ENCODE measurements around the gene DAB1. TPM values are rescaled to one million over a fixed set of nuclear protein-coding genes. Genes with fewer than 3 reads are reported as not detected.

The DAB1 gene
- total RNA-seq, 1 donor from 2014 or later: not detected

GRCh38 chr1:57277681-57278080 lies 146.2 kb downstream of the DAB1 start:
- no peak for DNase-seq (ENCODE audit: low read depth)

- DNase-seq (ENCODE audit: low read depth): no peak
Measured at GRCh38 chr1:57276918-57277317, 146.9 kb downstream of the DAB1 start.

GRCh38 chr1:57272601-57273000 lies 151.3 kb downstream of the DAB1 start:
- no peak for DNase-seq (ENCODE audit: low read depth)

DNA sequence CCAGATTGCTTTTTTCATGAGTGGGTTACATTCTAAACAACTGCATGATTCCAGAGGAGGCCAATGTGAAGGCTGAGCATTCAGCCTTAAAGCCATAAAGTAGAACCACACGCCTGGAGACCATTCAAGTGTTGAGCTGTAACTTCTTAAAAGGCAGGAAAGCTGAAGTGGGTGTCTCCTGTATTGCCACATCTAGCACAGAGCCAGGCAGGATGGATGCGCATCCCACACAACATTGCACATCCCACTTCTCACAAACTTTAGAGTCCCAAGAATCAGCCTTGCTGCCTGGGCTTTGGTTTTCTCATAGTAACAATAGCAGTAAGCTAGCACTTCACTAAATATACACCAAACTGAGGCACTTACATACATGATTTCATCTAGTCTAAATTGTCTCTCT lies 151.7 kb downstream of the DAB1 start:
- DNase-seq (ENCODE audit: low read depth): no peak

DNA sequence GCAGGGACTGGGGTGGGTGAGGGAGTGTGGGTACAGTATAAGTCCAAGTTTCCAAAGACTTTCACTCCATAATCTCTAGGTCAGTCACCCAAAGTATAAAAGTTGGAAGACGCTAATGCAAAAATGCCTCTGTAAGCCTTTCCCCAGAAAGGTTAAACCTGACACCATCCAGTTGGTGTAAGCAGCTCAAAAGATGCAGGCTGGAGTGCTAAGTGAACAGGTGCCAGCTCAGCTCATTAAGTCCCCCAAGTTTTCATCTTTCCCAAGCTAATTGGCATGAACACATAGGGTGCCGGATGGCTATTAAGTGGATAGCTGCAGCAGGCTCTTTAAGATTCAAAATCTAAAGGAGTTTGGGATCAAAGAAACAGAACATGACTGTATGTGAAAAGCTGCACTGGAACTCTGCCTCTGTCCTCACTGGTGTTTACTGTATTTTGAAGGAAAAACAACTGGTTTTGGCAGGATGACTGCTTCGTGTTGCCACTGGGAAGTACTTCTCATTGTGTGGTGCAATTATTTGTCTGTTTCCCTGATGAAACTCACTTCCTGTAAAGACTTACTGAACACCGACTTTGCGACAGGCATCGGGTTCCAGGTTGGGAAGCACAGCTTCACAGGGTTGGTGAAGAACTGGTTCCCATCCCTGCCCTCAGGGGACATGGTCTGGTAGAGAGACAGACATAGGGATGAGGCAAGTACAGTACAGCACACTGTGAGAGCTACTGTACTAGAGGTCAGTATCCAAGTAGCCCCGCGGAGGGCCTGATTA lies 152.7 kb downstream of the DAB1 start:
- DNase-seq (ENCODE audit: low read depth): no peak

- no peak for DNase-seq (ENCODE audit: low read depth)
Measured at GRCh38 chr1:57269630-57270225, 154.1 kb downstream of the DAB1 start.

DNA sequence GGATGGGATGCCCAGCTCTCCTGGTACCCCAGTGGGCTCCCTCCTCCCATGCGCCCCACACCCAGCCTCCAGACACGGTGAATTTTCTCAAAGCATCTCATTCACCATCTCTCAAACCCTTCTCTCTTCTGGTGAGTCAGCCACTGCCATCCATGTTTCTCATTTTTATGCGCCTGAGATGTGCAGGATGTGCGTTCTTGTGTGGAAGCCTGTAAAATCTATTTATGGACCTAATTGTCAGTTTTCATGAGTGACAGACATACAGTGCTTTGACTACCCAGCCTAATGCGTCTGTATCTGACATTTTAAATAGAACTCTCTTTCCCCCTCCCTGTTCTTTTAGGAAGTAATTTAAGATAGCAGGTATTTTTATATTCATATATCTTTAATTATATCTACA lies 158.8 kb downstream of the DAB1 start:
- no peak for DNase-seq (ENCODE audit: low read depth)

- DNase-seq (ENCODE audit: low read depth): no peak
Measured at GRCh38 chr1:57262472-57262871, 161.4 kb downstream of the DAB1 start.

- no peak for DNase-seq (ENCODE audit: low read depth)
Measured at GRCh38 chr1:57258557-57259325, 165.1 kb downstream of the DAB1 start.

GRCh38 chr1:57255945-57256344 lies 167.9 kb downstream of the DAB1 start:
- no peak for DNase-seq (ENCODE audit: low read depth)

GRCh38 chr1:57254022-57254421 lies 169.8 kb downstream of the DAB1 start:
- no peak for DNase-seq (ENCODE audit: low read depth)

- no peak for DNase-seq (ENCODE audit: low read depth)
Measured at GRCh38 chr1:57252597-57253294, 171.1 kb downstream of the DAB1 start.

DNA sequence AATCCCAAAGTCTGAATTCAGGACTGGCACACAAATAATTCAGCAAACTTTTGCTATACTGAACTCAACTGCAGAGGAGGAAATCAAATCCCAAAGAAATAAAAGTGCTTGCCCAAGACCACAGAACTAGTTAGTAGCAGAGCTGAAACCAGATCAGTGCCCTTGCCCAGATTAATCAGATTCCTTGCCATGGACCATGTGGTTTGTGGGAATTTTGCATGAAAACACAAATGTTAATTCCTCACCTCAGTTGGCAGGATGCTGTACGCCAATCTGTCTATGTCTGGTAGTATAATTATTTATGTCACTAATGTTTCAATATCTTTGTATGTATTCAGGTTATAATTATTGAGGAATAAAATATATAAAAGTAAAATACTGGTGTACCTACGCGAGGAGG lies 173.8 kb downstream of the DAB1 start:
- no peak for DNase-seq (ENCODE audit: low read depth)

GRCh38 chr1:57249511-57249910 lies 174.3 kb downstream of the DAB1 start:
- DNase-seq (ENCODE audit: low read depth): no peak

DNA sequence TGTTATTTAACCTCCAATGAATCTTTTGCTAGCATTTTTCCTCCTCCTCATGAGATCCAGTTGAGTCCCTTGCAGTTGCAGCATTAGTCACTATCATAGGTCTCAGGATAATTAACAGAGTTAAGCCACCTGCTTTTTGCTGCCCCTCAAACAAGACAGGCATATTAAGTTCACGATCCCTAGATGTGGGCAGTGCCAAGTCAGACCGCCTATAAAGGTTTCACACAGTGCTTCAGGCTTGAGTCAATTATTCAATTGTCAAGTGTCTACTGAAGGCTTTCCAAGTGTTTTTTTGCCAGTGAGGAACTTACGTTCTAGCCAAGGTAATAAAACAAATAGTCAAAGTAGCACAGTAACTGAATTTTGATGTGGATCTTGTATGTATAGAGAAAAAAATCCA lies 175.0 kb downstream of the DAB1 start:
- DNase-seq (ENCODE audit: low read depth): no peak

DNA sequence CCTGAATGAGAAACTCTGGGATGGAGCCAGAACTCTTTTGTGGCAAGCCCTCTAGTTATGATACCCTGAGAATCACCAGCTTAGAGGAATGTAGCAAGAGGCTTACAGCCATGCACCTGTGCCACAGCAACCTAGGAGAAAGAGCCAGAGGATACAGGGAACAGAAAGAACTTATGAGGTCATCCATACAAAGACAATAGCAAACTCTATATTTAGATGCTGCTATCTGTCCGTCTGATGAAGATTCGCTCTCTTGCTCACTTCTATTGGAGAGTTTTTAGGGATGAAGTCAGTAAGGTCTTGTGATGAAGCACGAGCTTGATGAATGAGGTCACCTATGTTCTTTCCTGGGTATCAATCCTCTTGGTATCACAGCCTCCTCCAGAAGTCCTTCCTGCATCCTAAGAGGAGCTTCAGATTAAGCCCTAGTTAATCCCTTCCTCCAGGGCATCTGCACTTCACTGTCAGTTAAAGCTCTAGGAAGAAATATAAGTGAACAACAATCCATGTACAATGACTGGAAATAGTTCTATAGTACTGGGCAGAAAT lies 185.6 kb downstream of the DAB1 start:
- no peak for DNase-seq (ENCODE audit: low read depth)

GRCh38 chr1:57235730-57236510 lies 187.9 kb downstream of the DAB1 start:
- no peak for DNase-seq (ENCODE audit: low read depth)

DNA sequence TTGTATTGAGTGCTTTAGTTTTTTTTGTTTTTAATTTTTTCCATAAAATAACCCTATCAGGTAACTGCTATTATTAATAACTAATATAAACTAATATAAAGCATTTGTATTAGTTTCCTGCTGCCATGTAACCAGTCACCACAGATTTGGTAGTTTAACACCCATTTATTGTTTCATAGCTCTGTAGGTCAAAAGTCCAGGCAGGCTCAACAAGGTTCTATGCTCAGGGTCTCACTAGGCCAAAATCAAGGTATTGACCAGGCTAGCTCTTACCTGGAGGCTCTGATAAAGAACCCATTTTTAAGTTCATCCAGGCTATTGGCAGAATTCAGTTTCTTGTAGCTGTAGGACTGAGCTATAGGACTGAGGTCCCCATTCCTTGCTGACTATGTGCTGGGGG lies 189.4 kb downstream of the DAB1 start:
- DNase-seq (ENCODE audit: low read depth): no peak

DNA sequence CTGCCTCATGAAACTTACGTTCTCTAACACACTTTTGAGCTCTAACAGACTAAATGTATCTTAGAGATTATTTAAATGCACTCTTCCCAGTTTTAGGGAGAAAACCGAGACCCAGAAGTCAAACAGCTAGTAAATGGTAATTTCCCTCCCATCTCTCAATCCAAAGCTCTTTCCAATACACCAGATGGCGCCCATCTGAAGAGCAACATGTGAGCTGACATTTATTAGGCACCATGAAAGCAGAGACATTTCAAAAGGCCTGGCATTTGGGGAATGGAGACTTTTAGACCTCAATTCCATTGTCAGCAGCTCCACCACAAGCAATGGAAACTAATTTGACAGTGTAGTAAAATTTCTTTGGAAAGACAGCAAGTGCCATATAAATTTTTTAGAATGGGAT lies 191.4 kb downstream of the DAB1 start:
- no peak for DNase-seq (ENCODE audit: low read depth)

GRCh38 chr1:57229998-57230397 lies 193.9 kb downstream of the DAB1 start:
- DNase-seq (ENCODE audit: low read depth): no peak

DNA sequence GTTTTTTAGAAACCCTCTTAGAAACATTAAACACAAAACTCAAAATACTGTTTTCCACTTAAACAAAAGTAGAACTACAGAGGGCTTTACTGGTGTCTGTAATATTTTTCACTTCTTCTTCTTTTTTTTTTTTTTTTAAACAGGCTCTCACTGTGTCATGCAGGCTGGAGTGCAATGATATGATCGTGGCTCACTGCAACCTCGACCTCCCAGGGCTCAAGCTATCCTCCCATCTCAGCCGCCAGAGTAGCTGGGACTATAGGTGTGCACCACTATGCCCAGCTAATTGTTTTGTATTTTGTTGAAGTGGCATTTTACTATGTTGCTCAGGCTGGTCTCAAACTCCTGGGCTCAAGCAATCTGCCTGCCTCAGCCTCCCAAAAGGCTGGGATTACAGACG lies 194.8 kb downstream of the DAB1 start:
- DNase-seq (ENCODE audit: low read depth): no peak

All from myocyte (in vitro differentiated cells).